WTC11 (cell line): ENCODE results near the gene GPC5. TPM values are rescaled to one million over a fixed set of nuclear protein-coding genes. Genes with fewer than 3 reads are reported as not detected.

Experiments
- ATAC-seq: fragments of 200-7000 bp; cut with Tn5 transposase; 2 replicates; pipeline ENCODE4 v1.10.0; 2021; ENCODE audit warnings: mild to moderate bottlenecking, moderate library complexity
- CTCF ChIA-PET: fragments of 300-600 bp; sonication (Branson Sonifier 250); formaldehyde crosslinking; loops from one replicate; lab custom pipeline; 2021; ENCODE audit warnings: antibody characterized with exemption; lab: Charles Lee
- POLR2A ChIA-PET: fragments of 350-600 bp; sonication (Branson Sonifier 250); formaldehyde crosslinking; loops from one replicate; lab custom pipeline; 2021; ENCODE audit warnings: antibody characterized with exemption; lab: Charles Lee
- DNase-seq: peaks from one replicate; pipeline ENCODE4 v3.0.0; 2021; ENCODE audit warnings: low spot score
- H3K27ac Mint-ChIP-seq: 2 replicates; pipeline ENCODE4 v1.8.0; 2021; ENCODE audit warnings: mixed read lengths
- H3K27me3 Mint-ChIP-seq: 2 replicates; pipeline ENCODE4 v1.8.0; 2021; ENCODE audit warnings: low read depth, mild to moderate bottlenecking, moderate library complexity, mixed read lengths
- H3K36me3 Mint-ChIP-seq: 2 replicates; pipeline ENCODE4 v1.8.0; 2021; ENCODE audit warnings: mixed read lengths
- H3K4me1 Mint-ChIP-seq: 2 replicates; pipeline ENCODE4 v1.8.0; 2022; ENCODE audit warnings: mixed read lengths
- H3K4me3 Mint-ChIP-seq: 2 replicates; pipeline ENCODE4 v1.8.0; 2021; ENCODE audit warnings: mild to moderate bottlenecking, moderate library complexity, mixed read lengths
- H3K9me3 Mint-ChIP-seq: 2 replicates; pipeline ENCODE4 v1.8.0; 2021; ENCODE audit warnings: mixed read lengths
- AFF4 ChIP-seq: sonication (generic); formaldehyde crosslinking; IDR thresholded peaks from 2 replicates; pipeline ENCODE4 v1.8.1; 2023; ENCODE audit warnings: mild to moderate bottlenecking, missing genetic modification reagents, borderline replicate concordance
- ATF2 ChIP-seq: sonication (generic); formaldehyde crosslinking; IDR thresholded peaks from 2 replicates; pipeline ENCODE4 v1.8.1; 2022; ENCODE audit warnings: low read depth, missing genetic modification reagents, borderline replicate concordance
- CBFB ChIP-seq: sonication (generic); formaldehyde crosslinking; IDR thresholded peaks from 2 replicates; pipeline ENCODE4 v1.8.1; 2022; ENCODE audit warnings: mild to moderate bottlenecking, low read depth, missing genetic modification reagents
- CDX4 ChIP-seq: fragments of 250-450 bp; sonication (Bioruptor Pico); IDR thresholded peaks from 2 replicates; pipeline ENCODE4 v1.9.0; 2021; ENCODE audit warnings: moderate library complexity, mild to moderate bottlenecking, inconsistent platforms, borderline replicate concordance
- CTCF ChIP-seq: fragments of 200-600 bp; IDR thresholded peaks from 2 replicates; pipeline ENCODE4 v1.8.0; 2022; ENCODE audit warnings: antibody characterized with exemption
- E2F5 ChIP-seq: sonication (generic); formaldehyde crosslinking; IDR thresholded peaks from 2 replicates; pipeline ENCODE4 v1.8.1; 2022; ENCODE audit warnings: mild to moderate bottlenecking, moderate library complexity, missing genetic modification reagents
- FOXP1 ChIP-seq: sonication (generic); formaldehyde crosslinking; IDR thresholded peaks from 2 replicates; pipeline ENCODE4 v1.8.0; 2022; ENCODE audit warnings: missing genetic modification reagents, mild to moderate bottlenecking, moderate library complexity, borderline replicate concordance
- GTF2I ChIP-seq: fragments of 250-450 bp; sonication (Bioruptor Pico); conservative IDR thresholded peaks from 2 replicates; pipeline ENCODE4 v1.4.0; 2021; ENCODE audit warnings: mild to moderate bottlenecking
- MAX ChIP-seq: sonication (generic); formaldehyde crosslinking; IDR thresholded peaks from 2 replicates; pipeline ENCODE4 v1.8.0; 2022; ENCODE audit warnings: mild to moderate bottlenecking, missing genetic modification reagents
- NFE2L1 ChIP-seq: sonication (generic); formaldehyde crosslinking; IDR thresholded peaks from 2 replicates; pipeline ENCODE4 v1.8.1; 2023; ENCODE audit warnings: missing genetic modification reagents
- RELA ChIP-seq: sonication (generic); formaldehyde crosslinking; IDR thresholded peaks from 2 replicates; pipeline ENCODE4 v1.8.1; 2022; ENCODE audit warnings: missing genetic modification reagents, mild to moderate bottlenecking, borderline replicate concordance
- TEAD4 ChIP-seq: sonication (generic); formaldehyde crosslinking; IDR thresholded peaks from 2 replicates; pipeline ENCODE4 v1.8.0; 2022; ENCODE audit warnings: mild to moderate bottlenecking, missing genetic modification reagents
- ZBTB21 ChIP-seq: sonication (generic); formaldehyde crosslinking; IDR thresholded peaks from 2 replicates; pipeline ENCODE4 v1.8.1; 2023; ENCODE audit warnings: mild to moderate bottlenecking, missing genetic modification reagents, borderline replicate concordance
- ZNF281 ChIP-seq: sonication (generic); formaldehyde crosslinking; IDR thresholded peaks from 2 replicates; pipeline ENCODE4 v1.8.0; 2023; ENCODE audit warnings: mild to moderate bottlenecking, missing genetic modification reagents
- ZNF423 ChIP-seq: fragments of 250-450 bp; sonication (Bioruptor Pico); IDR thresholded peaks from 2 replicates; pipeline ENCODE4 v2.1.2; 2022; ENCODE audit warnings: mild to moderate bottlenecking, moderate library complexity
- total RNA-seq: library from RNA; stranded (reverse); gene quantifications from 3 replicates; pipeline ENCODE4 v1.2.3, GENCODE V29; 2021

Gene GPC5
- total RNA-seq, 1 experiment from 2014 or later = 0.46 TPM

- TF ChIP-seq CDX4 (CRISPR knock-in tag) (no peak), ZNF281 (CRISPR knock-in tag) (no peak), ZBTB21 (CRISPR knock-in tag) (no peak), CBFB (CRISPR knock-in tag) (no peak), E2F5 (CRISPR knock-in tag) (no peak), CTCF (no peak)
Observed at GRCh38 chr13:91693466-91693865, 295.0 kb downstream of the GPC5 start (continued).

- H3K27ac Mint-ChIP-seq = no peak overlapping the region
- H3K4me3 Mint-ChIP-seq = no peak overlapping the region
- POLR2A ChIA-PET = no interaction called here
- no peaks in the 10 kb centered on the region for H3K36me3 Mint-ChIP-seq
- no peaks in the 10 kb centered on the region for H3K4me1 Mint-ChIP-seq
- H3K27me3 Mint-ChIP-seq = no peaks in the 10 kb centered on the region
- no peaks in the 10 kb centered on the region for H3K9me3 Mint-ChIP-seq
- ATAC-seq (no peak), DNase-seq (no peak)
- CTCF ChIA-PET = no interaction called here
- TF ChIP-seq ZBTB21 (CRISPR knock-in tag) = no peak
- TF ChIP-seq TEAD4 (CRISPR knock-in tag) = no peak
- TF ChIP-seq NFE2L1 (CRISPR knock-in tag) = no peak
- no peak for TF ChIP-seq MAX (CRISPR knock-in tag)
- no peak for TF ChIP-seq FOXP1
- no peak for TF ChIP-seq RELA
- TF ChIP-seq GTF2I (CRISPR knock-in tag) = no peak
- no peak for TF ChIP-seq AFF4 (CRISPR knock-in tag)
- TF ChIP-seq ZNF423 (CRISPR knock-in tag) = no peak
Observed at GRCh38 chr13:91698308-91698707, 299.9 kb downstream of the GPC5 start.

GRCh38 chr13:91698767-91699166 is 300.3 kb downstream of the GPC5 start:
- no peaks in the 10 kb centered on the region for H3K36me3 Mint-ChIP-seq
- H3K9me3 Mint-ChIP-seq = no peaks in the 10 kb centered on the region
- POLR2A ChIA-PET = no interaction called here
- no peak for TF ChIP-seq ATF2 (CRISPR knock-in tag)
- no peaks in the 10 kb centered on the region for H3K27me3 Mint-ChIP-seq
- CTCF ChIA-PET = no interaction called here
- DNase-seq = no peak
- ATAC-seq = no peak
- no peak overlapping the region for H3K4me3 Mint-ChIP-seq
- no peaks in the 10 kb centered on the region for H3K4me1 Mint-ChIP-seq
- H3K27ac Mint-ChIP-seq = no peak overlapping the region
